ENCODE data around the gene DICER1. TPM values are rescaled to one million over a fixed set of nuclear protein-coding genes. Genes with fewer than 3 reads are reported as not detected.

The DICER1 gene
- total RNA-seq, 1 donor from 2014 or later = 103 TPM

GRCh38 chr14:95184413-95184790, 27.1 kb upstream of the DICER1 start:
- Histone ChIP-seq H3K4me2 (ENCODE audit: low read length) (no peak overlapping the region), H4K20me1 (ENCODE audit: insufficient read depth, low read length) (no peaks in the 10 kb centered on the region), H3K9me3 (ENCODE audit: insufficient read depth, low read depth, low read length) (peaks cover 4% of the 10 kb centered on the region), H3K36me3 (ENCODE audit: insufficient read depth, low read length) (no peaks in the 10 kb centered on the region), H3K9ac (ENCODE audit: low read length) (no peak overlapping the region), H3K4me3 (ENCODE audit: insufficient read depth, low read depth, low read length) (no peak overlapping the region), H3K4me1 (ENCODE audit: insufficient read depth, low read length) (no peaks in the 10 kb centered on the region), H2AFZ (ENCODE audit: low read depth, low read length) (no peak overlapping the region), H3K79me2 (ENCODE audit: insufficient read depth, low read length) (no peaks in the 10 kb centered on the region), H3K27me3 (ENCODE audit: insufficient read depth, low read length) (no peaks in the 10 kb centered on the region), H3K27ac (ENCODE audit: low read depth, low read length) (no peak overlapping the region)
- Mint-ChIP-seq H3K36me3 (ENCODE audit: low read depth, unreplicated experiment) (peaks cover 21% of the 10 kb centered on the region), H3K27me3 (ENCODE audit: low read depth, unreplicated experiment) (peaks cover 6% of the 10 kb centered on the region), H3K9me3 (ENCODE audit: unreplicated experiment) (peaks cover 16% of the 10 kb centered on the region), H3K27ac (ENCODE audit: unreplicated experiment) (no peak overlapping the region), H3K4me1 (ENCODE audit: low read depth, unreplicated experiment) (peaks cover 4% of the 10 kb centered on the region), H3K4me3 (ENCODE audit: unreplicated experiment) (no peak overlapping the region)
- FAIRE-seq (no peak), DNase-seq (ENCODE audit: low read depth) (no peak)
- TF ChIP-seq CTCF (IDR thresholded peaks at IDR 0.05; ENCODE audit: insufficient read depth, low read depth, low read length) (no peak), EZH2 (IDR thresholded peaks at IDR 0.05; ENCODE audit: insufficient read depth, low read length) (no peak)

- peaks cover 4% of the 10 kb centered on the region for H3K4me1 Mint-ChIP-seq (ENCODE audit: low read depth, unreplicated experiment)
Observed at GRCh38 chr14:95183532-95184412, 26.4 kb upstream of the DICER1 start.

More at GRCh38 chr14:95183532-95184412, 26.4 kb upstream of the DICER1 start:
- FAIRE-seq (no peak), DNase-seq (ENCODE audit: low read depth) (no peak)
- no peak overlapping the region for H3K27ac Mint-ChIP-seq (ENCODE audit: unreplicated experiment)
- Histone ChIP-seq H3K27me3 (ENCODE audit: insufficient read depth, low read length) (no peaks in the 10 kb centered on the region), H4K20me1 (ENCODE audit: insufficient read depth, low read length) (no peaks in the 10 kb centered on the region), H3K27ac (ENCODE audit: low read depth, low read length) (no peak overlapping the region), H3K4me3 (ENCODE audit: insufficient read depth, low read depth, low read length) (no peak overlapping the region), H3K79me2 (ENCODE audit: insufficient read depth, low read length) (no peaks in the 10 kb centered on the region), H3K36me3 (ENCODE audit: insufficient read depth, low read length) (no peaks in the 10 kb centered on the region), H3K9me3 (ENCODE audit: insufficient read depth, low read depth, low read length) (peaks cover 4% of the 10 kb centered on the region), H3K9ac (ENCODE audit: low read length) (no peak overlapping the region), H2AFZ (ENCODE audit: low read depth, low read length) (no peak overlapping the region), H3K4me2 (ENCODE audit: low read length) (no peak overlapping the region), H3K4me1 (ENCODE audit: insufficient read depth, low read length) (no peaks in the 10 kb centered on the region)
- H3K4me3 Mint-ChIP-seq (ENCODE audit: unreplicated experiment) = no peak overlapping the region
- H3K27me3 Mint-ChIP-seq (ENCODE audit: low read depth, unreplicated experiment) = peaks cover 6% of the 10 kb centered on the region
- H3K36me3 Mint-ChIP-seq (ENCODE audit: low read depth, unreplicated experiment) = peaks cover 21% of the 10 kb centered on the region
- TF ChIP-seq CTCF (IDR thresholded peaks at IDR 0.05; ENCODE audit: insufficient read depth, low read depth, low read length) (no peak), EZH2 (IDR thresholded peaks at IDR 0.05; ENCODE audit: insufficient read depth, low read length) (no peak)
- H3K9me3 Mint-ChIP-seq (ENCODE audit: unreplicated experiment) = peaks cover 14% of the 10 kb centered on the region

All from astrocyte (in vitro differentiated cells and primary cell).